Activated T-helper 9 cell treated with anti-CD3 and anti-CD28 coated beads, Interleukin-2, amount 50 U/mL, for 16 hours (primary cell): ENCODE data around the gene CFAP58.

Source experiments
- DNase-seq: peaks from one replicate; pipeline ENCODE4 v3.0.0-alpha.2; 2020; ENCODE audit warnings: low read depth

The CFAP58 gene

GRCh38 chr10:104353325-104354048 is at the start of gene CFAP58:
TSS of gene CFAP58 (plus strand) at chr10:104353833. CDS start at chr10:104353898, 65 bp downstream.
- DNase-seq = peak; percentile 84

GRCh38 chr10:104304356-104304745 is 49.3 kb upstream of the CFAP58 start:
- no peak for DNase-seq

- no peak for DNase-seq
Observed at GRCh38 chr10:104304927-104305326, 48.7 kb upstream of the CFAP58 start.

- no peak for DNase-seq
Observed at GRCh38 chr10:104306897-104307296, 46.7 kb upstream of the CFAP58 start.

- no peak for DNase-seq
Observed at GRCh38 chr10:104307576-104308438, 45.8 kb upstream of the CFAP58 start.

GRCh38 chr10:104308439-104308903 is 45.2 kb upstream of the CFAP58 start:
- no peak for DNase-seq

- DNase-seq = no peak
Observed at GRCh38 chr10:104309980-104310978, 43.4 kb upstream of the CFAP58 start.

GRCh38 chr10:104311184-104311720 is 42.4 kb upstream of the CFAP58 start:
- DNase-seq = no peak

- DNase-seq = no peak
Observed at GRCh38 chr10:104314591-104315485, 38.8 kb upstream of the CFAP58 start.

- no peak for DNase-seq
Observed at GRCh38 chr10:104315486-104315921, 38.1 kb upstream of the CFAP58 start.

- DNase-seq = no peak
Observed at GRCh38 chr10:104316321-104317099, 37.1 kb upstream of the CFAP58 start.

GRCh38 chr10:104317269-104317710 is 36.3 kb upstream of the CFAP58 start:
- no peak for DNase-seq

GRCh38 chr10:104317726-104318299 is 35.8 kb upstream of the CFAP58 start:
- DNase-seq = no peak

- no peak for DNase-seq
Observed at GRCh38 chr10:104318326-104318725, 35.3 kb upstream of the CFAP58 start.

- DNase-seq = no peak
Observed at GRCh38 chr10:104318810-104319741, 34.6 kb upstream of the CFAP58 start.

GRCh38 chr10:104321226-104321625 is 32.4 kb upstream of the CFAP58 start:
- no peak for DNase-seq

- no peak for DNase-seq
Observed at GRCh38 chr10:104321725-104322415, 31.8 kb upstream of the CFAP58 start.

GRCh38 chr10:104322416-104322782 is 31.2 kb upstream of the CFAP58 start:
- DNase-seq = no peak
